GM18517 (cell line): ENCODE results near the gene ERVK3-1.
"Not testable (repeated sequence)": the region's sequence is repeated elsewhere in the genome, so short reads cannot be mapped to it uniquely, and the experiment has no call there.

Experiments
- ATAC-seq: cut with Tn5 transposase; IDR thresholded peaks from one replicate; pipeline ENCODE4 v1.9.1; 2021; ENCODE audit warnings: mild to moderate bottlenecking, moderate library complexity; ENCODE audit not compliant: unreplicated experiment

Gene ERVK3-1, protein sequence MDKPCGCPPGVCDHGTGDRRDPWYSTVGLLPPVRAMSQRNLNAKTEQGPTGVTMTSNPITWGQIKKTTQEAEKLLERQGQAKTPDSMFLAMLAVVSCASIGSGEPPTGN

DNA sequence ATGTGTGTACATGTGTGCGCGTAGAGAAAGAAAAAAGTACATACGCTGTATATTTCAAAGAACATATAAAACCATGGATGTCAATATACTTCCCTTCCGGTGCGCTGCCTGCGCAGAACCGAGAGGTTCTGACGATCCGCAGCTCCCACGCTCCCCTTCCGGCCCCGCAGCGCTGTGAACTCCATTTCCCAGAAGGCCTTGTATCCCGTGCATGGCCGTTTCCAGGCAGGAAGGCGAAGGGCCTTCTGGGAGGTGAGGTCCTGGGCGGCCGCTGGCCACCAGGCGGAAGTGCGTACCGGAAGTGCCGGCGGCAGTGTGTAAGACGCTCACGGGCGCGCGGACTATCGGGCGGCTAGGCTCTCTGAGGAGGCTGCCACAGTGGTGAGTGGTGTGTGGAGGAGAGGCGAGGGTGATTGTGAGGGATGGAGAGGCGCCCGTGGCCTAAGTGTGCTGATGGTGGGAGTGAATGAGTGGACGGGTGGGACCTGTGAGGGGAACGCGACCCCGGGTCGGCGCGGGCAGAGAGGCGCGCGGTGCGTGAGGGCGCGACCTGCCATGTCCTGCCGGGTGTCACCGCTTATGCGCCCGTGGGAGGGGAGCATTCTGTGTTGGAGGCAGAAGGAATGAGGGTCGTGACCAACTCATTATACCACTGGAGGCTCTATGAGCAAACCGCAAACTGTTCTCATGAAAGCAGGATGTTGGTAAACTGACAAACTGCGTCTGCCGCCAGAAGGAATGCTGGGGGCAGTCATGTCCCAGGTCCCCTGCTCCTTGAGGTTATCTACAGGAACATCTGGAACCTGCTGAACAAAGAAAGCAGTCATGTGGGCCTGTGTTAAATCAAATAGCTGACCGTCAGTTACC is at the start of gene ERVK3-1:
Gene ERVK3-1 (plus strand): TSS at position 313 of the 867 bp plus-strand sequence. CDS start 6,792 bp downstream, outside the sequence.
- ATAC-seq: peak; percentile 92

DNA sequence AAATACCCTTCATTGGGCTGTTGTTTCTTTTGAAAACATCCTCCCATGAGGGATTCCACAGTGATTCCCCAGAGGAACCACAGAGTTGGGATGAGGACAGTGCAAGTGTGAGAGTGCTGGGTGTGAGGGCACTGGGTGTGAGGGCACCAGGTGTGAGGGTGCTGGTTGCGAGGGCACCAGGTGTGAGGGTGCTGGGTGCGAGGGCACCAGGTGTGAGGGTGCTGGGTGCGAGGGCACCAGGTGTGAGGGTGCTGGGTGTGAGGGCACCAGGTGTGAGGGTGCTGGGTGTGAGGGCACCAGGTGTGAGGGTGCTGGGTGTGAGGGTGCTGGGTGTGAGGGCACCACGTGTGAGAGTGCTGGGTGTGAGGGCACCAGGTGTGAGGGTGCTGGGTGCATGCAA is 46.9 kb upstream of the ERVK3-1 start:
- not testable (repeated sequence) for ATAC-seq

GRCh38 chr19:58261600-58261967 is 43.6 kb upstream of the ERVK3-1 start:
- no peak for ATAC-seq

DNA sequence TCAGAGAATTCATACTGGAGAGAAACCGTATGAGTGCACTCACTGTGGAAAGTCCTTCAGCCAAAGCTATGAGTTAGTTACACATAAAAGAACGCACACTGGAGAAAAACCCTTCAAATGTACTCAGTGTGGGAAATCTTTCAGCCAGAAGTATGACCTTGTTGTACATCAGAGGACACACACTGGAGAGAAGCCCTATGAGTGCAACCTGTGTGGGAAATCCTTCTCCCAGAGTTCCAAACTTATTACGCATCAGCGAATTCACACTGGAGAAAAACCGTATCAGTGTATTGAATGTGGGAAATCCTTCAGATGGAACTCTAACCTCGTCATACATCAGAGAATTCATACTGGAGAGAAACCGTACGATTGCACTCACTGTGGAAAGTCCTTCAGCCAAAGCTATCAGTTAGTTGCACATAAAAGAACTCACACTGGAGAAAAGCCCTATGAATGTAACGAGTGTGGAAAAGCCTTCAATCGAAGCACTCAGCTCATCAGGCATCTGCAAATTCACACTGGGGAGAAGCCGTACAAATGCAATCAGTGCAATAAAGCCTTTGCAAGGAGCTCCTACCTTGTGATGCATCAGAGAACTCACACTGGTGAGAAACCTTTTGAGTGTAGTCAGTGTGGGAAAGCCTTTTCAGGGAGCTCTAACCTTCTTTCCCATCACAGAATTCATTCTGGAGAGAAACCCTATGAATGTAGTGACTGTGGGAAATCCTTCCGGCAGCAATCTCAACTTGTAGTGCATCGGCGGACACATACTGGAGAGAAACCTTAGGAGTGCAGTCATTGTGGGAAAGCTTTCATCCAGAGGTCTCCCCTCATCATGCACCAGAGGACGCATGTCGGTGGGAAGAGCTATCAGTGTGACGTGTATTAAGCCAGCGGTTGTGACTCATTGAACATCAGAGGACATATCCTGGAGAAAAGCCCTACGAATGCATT is 42.9 kb upstream of the ERVK3-1 start:
- no peak for ATAC-seq

GRCh38 chr19:58262922-58263296 is 42.3 kb upstream of the ERVK3-1 start:
- no peak for ATAC-seq

DNA sequence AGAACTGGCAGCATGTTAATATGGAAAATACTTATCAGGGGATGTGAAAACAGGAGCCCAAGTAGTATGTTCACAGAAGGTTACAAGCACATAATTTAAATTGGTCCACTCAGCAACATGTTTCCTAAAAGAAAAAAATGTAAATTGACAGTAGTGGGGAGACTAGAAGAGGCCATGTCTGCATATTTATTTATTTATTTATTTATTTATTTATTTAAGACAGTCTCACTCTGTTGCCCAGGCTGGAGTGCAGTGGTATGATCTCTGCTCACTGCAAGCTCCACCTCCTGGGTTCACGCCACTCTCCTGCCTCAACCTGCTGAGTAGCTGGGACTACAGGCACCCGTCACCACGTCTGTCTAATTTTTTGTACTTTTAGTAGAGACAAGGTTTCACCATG is 40.1 kb upstream of the ERVK3-1 start:
- ATAC-seq: no peak

GRCh38 chr19:58268344-58268743 is 36.8 kb upstream of the ERVK3-1 start:
- ATAC-seq: no peak

- no peak for ATAC-seq
These were observed 30.4 kb upstream of the ERVK3-1 start for GRCh38 chr19:58274771-58275201.

GRCh38 chr19:58275564-58275963 is 29.6 kb upstream of the ERVK3-1 start:
- ATAC-seq: no peak

GRCh38 chr19:58277197-58277596 is 28.0 kb upstream of the ERVK3-1 start:
- ATAC-seq: no peak

DNA sequence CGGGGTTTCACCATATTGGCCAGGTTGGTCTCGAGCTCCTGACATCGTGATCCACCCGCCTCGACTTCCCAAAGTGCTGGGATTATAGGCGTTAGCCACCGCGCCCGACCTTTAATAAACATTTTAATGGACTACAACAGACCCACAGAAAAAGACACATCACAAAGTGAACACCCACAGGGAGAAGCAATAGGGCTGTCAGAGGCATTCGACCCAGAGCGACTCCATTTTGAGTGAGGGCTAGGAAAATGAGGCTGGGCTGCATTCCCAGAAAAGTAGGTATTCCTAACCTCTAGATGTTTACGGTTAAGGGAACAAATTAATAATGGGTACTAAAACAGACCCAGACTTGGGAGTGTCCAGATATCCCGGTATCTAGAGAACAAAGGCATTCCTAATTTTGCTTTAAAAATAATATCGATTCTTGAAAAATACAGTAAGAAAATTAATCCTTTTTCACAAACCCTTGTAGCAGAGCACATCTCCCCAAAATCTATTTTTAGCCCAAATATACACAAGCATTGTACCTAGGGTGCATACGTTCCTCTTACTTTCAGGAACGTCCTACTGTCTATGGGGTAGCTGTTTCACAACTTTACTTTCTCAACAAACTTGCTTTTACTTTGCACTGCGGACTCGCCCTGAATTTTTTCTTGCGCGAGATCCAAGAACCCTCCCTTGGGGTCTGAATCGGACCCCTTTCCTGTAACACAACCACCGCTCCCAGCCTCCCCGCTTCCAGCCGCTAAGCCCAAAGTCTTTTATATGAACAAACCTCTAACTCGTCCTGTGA is 27.2 kb upstream of the ERVK3-1 start:
- ATAC-seq: no peak

GRCh38 chr19:58278541-58279041 is 26.6 kb upstream of the ERVK3-1 start, which contains the start of gene ZNF8:
ZNF8 (plus strand) TSS chr19:58278955; CDS start chr19:58279082, 127 bp downstream.
- peak; percentile 91 for ATAC-seq

DNA sequence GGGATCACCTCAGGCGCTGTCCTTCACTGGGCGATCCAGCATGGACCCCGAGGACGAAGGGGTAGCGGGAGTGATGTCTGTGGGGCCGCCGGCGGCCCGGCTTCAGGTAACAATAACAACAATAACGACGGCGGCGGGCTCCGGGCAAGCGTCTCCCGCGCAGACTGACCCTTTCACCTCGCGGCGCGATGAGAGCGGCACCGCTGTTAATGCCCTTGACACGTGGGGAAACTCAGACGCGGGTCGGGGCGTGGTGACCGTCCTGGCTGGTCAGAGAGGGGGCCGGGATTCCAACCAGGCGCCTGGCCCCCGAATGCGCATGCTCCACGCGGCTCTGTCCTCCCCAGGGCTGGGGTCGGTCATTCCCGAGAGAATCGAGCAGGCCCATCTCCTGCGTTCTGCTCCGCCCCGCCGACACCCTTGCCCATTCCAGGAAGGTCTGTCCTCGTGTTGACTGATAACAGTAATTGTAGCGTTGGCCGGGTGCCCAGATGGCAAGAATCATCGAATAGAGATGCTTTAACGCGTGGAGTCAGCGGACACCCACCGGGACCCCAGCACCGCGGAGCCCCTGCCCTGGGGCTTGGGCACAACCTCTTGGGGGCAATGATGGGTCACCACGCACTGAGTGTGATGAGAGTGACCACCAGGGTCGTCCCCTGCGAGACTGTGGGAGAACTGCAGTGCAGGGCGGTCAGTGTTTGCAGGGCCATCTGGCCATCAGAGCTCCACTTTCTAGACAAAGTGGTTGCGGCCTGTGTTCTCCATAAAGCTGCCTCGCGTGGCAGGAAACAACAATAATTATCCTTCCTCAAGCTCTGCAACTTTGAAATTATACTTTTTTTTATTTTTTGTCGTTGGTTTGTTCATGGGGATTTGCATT is 25.9 kb upstream of the ERVK3-1 start:
- ATAC-seq: no peak

- no peak for ATAC-seq
These were observed 25.3 kb upstream of the ERVK3-1 start for GRCh38 chr19:58279925-58280316.

DNA sequence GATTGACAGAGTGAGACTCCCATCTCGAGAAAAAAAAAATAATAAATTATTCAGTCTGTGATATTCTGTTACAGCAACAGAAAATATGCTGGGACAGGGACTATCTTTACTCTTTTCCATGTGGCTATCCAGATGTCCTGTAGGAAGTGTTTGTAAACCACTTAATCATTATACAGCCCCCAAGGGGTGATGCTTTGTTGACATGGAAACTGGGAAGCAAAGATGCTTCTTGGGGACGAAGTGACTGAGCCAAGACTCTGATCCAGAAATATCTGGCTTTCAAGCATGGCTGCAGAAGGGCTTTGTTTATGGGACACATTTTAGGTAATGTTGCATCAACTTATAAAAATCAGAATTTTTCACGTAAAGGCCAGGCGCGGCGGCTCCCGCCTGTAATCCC is 21.0 kb upstream of the ERVK3-1 start:
- no peak for ATAC-seq

DNA sequence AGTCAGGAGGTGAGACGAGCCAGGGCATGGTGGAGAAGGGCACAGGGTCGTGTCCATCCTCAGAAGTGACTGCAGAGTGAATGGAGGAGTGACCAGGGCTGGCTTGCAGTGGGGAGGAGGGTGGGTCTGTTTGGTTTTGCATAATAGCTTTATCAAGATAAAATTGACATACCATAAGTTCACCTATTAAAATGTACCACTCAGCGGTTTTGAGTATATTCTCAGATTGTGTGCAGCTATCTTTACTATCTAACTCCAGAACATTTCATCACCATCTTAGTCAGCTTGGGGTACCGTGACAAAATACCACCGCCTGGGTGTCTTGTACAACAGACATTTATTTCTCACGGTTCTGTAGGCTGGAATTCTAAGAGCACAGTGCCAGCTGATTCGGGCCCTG is 13.2 kb upstream of the ERVK3-1 start:
- no peak for ATAC-seq

GRCh38 chr19:58294743-58295374 is 10.3 kb upstream of the ERVK3-1 start:
- no peak for ATAC-seq

GRCh38 chr19:58296104-58296503 is 9.1 kb upstream of the ERVK3-1 start:
- ATAC-seq: no peak

DNA sequence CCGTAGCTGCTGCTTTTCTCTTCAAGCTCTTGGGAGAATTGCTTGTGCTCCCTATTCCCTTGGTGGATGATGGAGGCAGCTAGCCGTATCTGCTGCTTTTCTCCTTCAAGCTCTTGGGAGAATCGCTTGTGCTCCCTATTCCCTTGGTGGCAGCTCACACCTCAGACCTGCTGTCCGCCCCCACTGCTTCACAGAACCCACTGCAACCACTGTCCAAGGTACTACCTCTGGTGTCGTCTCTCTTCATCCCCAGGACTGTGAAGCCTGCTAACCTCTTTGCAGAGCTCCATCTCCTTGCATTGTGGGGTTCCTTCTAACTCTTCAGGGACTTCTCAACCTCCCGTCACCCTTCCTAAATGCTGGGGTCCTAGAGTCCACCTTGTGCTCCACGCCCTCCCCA is 4.6 kb upstream of the ERVK3-1 start:
- ATAC-seq: no peak
